ENCODE measurements around the gene CXCR6. TPM values are rescaled to one million over a fixed set of nuclear protein-coding genes. Genes with fewer than 3 reads are reported as not detected.

The CXCR6 gene
- total RNA-seq, 1 experiment from 2014 or later, result not detected

Other genes with a start within 250 kb of the CXCR6 start
- gene SLC6A20, start 146.9 kb upstream of the CXCR6 start, total RNA-seq (2014; rRNA removed; shearing (Covaris generic); ENCODE audit: low replicate concordance), result not detected in 2 replicates
- gene LZTFL1, start 101.3 kb upstream of the CXCR6 start, total RNA-seq (2014; rRNA removed; shearing (Covaris generic); ENCODE audit: low replicate concordance), result 10.4 and 43.7 TPM in 2 replicates
- not detected in 2 replicates for gene CCR9, start 56.9 kb upstream of the CXCR6 start, total RNA-seq (2014; rRNA removed; shearing (Covaris generic); ENCODE audit: low replicate concordance)
- gene FYCO1, start 52.4 kb downstream of the CXCR6 start, total RNA-seq (2014; rRNA removed; shearing (Covaris generic); ENCODE audit: low replicate concordance), result 10.5 and 12.6 TPM in 2 replicates
- gene XCR1, start 84.0 kb downstream of the CXCR6 start, total RNA-seq (2014; rRNA removed; shearing (Covaris generic); ENCODE audit: low replicate concordance), result not detected in 2 replicates

Measured in MG63 (cell line).